ENCODE results near the gene CDC25A. TPM values are rescaled to one million over a fixed set of nuclear protein-coding genes. Genes with fewer than 3 reads are reported as not detected.

The CDC25A gene
- total RNA-seq = under 1 TPM; 0.52 to 0.57 TPM
- polyA plus RNA-seq = 1 to 10 TPM in 1 of 2 donors, under 1 TPM in 1; 0.08 to 1.8 TPM
- long read RNA-seq, donor 1 = 0 reads
- long read RNA-seq, donor 2 = 0 reads

DNA sequence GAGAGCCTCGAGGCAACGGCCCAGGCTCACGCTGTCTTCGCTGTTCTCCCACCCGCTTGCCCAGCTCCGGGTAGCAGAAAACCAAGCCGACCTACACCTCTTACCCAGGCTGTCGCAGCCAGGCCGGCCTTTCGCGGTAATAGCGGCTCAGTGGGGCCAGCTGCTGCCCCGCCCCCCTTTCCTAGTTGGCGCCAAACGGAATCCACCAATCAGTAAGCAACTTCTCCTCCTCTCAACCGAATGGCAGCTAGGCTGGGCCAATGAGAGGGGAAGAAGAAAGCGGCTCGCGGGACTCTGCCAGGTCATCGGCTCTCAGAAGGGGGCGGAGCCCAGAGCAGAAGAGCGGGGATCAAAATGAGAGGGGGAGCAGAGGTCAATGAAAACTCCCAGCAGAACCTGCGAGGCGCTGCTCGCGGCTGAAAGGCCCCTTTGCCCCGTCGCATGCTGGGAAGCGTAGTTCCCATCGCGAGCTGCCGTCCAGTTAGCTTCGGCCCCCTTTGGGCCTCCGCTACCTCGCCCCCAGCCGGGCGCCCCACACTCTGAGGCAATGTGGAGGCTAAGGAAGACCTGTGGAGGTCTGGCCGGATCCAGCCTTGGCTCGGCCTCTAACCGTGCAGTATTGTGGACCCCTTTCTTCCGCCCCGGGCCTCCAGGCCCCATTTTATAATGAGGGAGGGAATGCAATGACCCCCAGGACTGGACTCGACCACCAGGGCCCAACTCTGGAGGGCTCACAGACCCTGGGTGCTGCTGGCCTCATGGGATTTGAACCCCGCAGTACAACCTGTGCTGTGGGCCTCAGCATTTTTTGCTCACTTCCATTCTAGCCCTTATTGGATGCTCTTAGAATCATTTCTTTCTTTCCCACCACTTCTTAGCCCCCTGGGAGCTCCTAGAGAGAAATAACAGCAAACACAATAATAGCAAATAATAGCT is at the start of gene CDC25A:
CDC25A (minus strand) TSS at position 152 of the 936 bp plus-strand sequence. CDS start 470 bp downstream, outside the sequence.
- no peaks in the 10 kb centered on the region for H3K4me1 ChIP-seq (ENCODE audit: control insufficient read depth in 1 of 2, insufficient read depth in 2 of 2, low read length in 2 of 2)
- DNase-seq = peak; percentile 96 to 98
- peak within 1 kb of the TSS; percentile 7 to 45 for H3K4me3 ChIP-seq (ENCODE audit: low read length in 2 of 2)
- intact Hi-C loops (cut with DNase I) = no loop called here
- 7% methylated on average over 44 of the region's 44 CpGs for WGBS, 2 donors
- no peaks in the 10 kb centered on the region for H3K27me3 ChIP-seq (ENCODE audit: control insufficient read depth in 1 of 2, insufficient read depth in 2 of 2, low read length in 1 of 2)
- no peaks in the 10 kb centered on the region for H3K36me3 ChIP-seq (ENCODE audit: control insufficient read depth in 1 of 2, insufficient read depth in 2 of 2, low read length in 1 of 2)
- no peaks in the 10 kb centered on the region for H3K9me3 ChIP-seq (ENCODE audit: control insufficient read depth, low read length)
- peak within 1 kb of the TSS in 1 of 2 donors; percentile 31 for H3K27ac ChIP-seq (ENCODE audit: low read depth in 1 of 2, low read length in 2 of 2)
- peak; percentile 98 for ATAC-seq (ENCODE audit: low FRiP score)

DNA sequence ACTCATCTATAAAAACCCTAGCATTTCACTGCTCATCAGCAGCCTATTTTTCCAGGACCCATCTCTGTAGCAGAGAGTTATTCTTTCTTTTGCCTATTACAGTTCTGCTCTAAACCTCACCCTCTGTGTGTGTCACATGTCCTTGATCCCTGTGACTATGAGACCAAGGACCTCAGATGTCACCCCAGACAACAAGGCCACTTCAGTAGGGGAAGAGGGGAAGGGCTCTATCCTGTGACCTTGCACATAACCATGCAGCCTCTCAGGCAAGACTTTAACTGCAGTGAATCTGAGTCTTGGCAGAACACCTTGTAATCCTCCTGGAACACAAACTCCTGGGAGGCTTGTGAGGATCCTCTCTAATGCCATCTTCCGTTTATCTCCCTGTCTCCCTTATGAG is 48.3 kb upstream of the CDC25A start:
- no peaks in the 10 kb centered on the region for H3K9me3 ChIP-seq (ENCODE audit: control insufficient read depth, low read length)
- WGBS, 2 donors = 82 to 84% methylated on average over 1 of the region's 1 CpG
- no peak for ATAC-seq (ENCODE audit: low FRiP score)
- H3K27me3 ChIP-seq (ENCODE audit: control insufficient read depth in 1 of 2, insufficient read depth in 2 of 2, low read length in 1 of 2) = no peaks in the 10 kb centered on the region
- DNase-seq = no peak
- intact Hi-C loops (cut with DNase I) = no loop called here
- no peak overlapping the region for H3K4me3 ChIP-seq (ENCODE audit: low read length in 2 of 2)
- no peak overlapping the region for H3K27ac ChIP-seq (ENCODE audit: low read depth in 1 of 2, low read length in 2 of 2)
- H3K36me3 ChIP-seq (ENCODE audit: control insufficient read depth in 1 of 2, insufficient read depth in 2 of 2, low read length in 1 of 2) = no peaks in the 10 kb centered on the region
- no peaks in the 10 kb centered on the region for H3K4me1 ChIP-seq (ENCODE audit: control insufficient read depth in 1 of 2, insufficient read depth in 2 of 2, low read length in 2 of 2)

DNA sequence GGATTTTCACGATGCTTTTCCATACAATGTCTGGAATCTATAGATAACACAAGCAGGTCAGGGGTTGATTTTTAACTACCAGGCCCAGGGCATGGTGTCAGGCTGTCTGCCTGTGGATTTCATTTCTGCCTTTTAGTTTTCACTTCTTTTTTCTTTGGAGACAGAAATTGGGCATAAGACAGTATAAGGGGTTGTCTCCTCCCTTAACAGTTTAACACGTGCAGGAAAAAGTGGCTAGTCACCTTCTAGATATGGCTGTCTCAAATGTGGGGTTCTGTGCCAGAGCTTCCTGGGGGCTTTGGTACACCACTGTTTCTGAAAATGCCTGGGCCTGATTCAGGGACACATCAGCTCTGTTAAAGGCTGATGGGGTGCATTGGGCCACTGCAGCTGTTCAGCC is 45.3 kb upstream of the CDC25A start:
- Histone ChIP-seq H3K4me3 (ENCODE audit: low read length in 2 of 2) (no peak overlapping the region), H3K9me3 (ENCODE audit: control insufficient read depth, low read length) (no peaks in the 10 kb centered on the region), H3K4me1 (ENCODE audit: control insufficient read depth in 1 of 2, insufficient read depth in 2 of 2, low read length in 2 of 2) (no peaks in the 10 kb centered on the region), H3K27me3 (ENCODE audit: control insufficient read depth in 1 of 2, insufficient read depth in 2 of 2, low read length in 1 of 2) (no peaks in the 10 kb centered on the region), H3K27ac (ENCODE audit: low read depth in 1 of 2, low read length in 2 of 2) (no peak overlapping the region), H3K36me3 (ENCODE audit: control insufficient read depth in 1 of 2, insufficient read depth in 2 of 2, low read length in 1 of 2) (no peaks in the 10 kb centered on the region)
- intact Hi-C loops (cut with DNase I) = no loop called here
- WGBS, 2 donors = 88 to 90% methylated on average over 2 of the region's 2 CpGs
- DNase-seq (no peak), ATAC-seq (ENCODE audit: low FRiP score) (no peak)

GRCh38 chr3:48232734-48233133 is 44.5 kb upstream of the CDC25A start:
- no peak overlapping the region for H3K4me3 ChIP-seq (ENCODE audit: low read length in 2 of 2)
- WGBS, 2 donors = 32 to 37% methylated on average over 6 of the region's 6 CpGs
- H3K36me3 ChIP-seq (ENCODE audit: control insufficient read depth in 1 of 2, insufficient read depth in 2 of 2, low read length in 1 of 2) = no peaks in the 10 kb centered on the region
- H3K27me3 ChIP-seq (ENCODE audit: control insufficient read depth in 1 of 2, insufficient read depth in 2 of 2, low read length in 1 of 2) = no peaks in the 10 kb centered on the region
- H3K4me1 ChIP-seq (ENCODE audit: control insufficient read depth in 1 of 2, insufficient read depth in 2 of 2, low read length in 2 of 2) = no peaks in the 10 kb centered on the region
- intact Hi-C loops (cut with DNase I) = no loop called here
- peak; percentile 75 to 88 for DNase-seq
- no peak overlapping the region for H3K27ac ChIP-seq (ENCODE audit: low read depth in 1 of 2, low read length in 2 of 2)
- peak; percentile 83 for ATAC-seq (ENCODE audit: low FRiP score)
- no peaks in the 10 kb centered on the region for H3K9me3 ChIP-seq (ENCODE audit: control insufficient read depth, low read length)

DNA sequence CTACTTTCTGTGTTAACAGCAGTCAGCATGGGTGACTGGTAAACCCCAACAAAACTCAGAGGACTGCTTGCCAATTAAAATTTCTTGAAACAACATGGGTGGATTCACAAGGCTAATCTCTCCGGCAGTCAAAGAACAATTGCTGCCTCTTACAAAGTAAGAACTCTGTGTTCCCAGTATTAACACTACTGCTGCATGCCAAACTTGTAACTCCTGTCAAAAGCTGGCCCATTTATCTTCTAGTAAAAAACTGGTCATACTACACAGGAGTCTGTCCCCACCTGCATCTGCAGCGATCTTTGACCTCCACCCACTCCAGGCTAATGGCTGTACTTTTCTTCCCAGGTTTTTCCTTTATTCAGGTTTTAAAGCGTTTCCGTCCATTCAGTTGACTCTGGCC is 44.0 kb upstream of the CDC25A start:
- Histone ChIP-seq H3K9me3 (ENCODE audit: control insufficient read depth, low read length) (no peaks in the 10 kb centered on the region), H3K27me3 (ENCODE audit: control insufficient read depth in 1 of 2, insufficient read depth in 2 of 2, low read length in 1 of 2) (no peaks in the 10 kb centered on the region), H3K36me3 (ENCODE audit: control insufficient read depth in 1 of 2, insufficient read depth in 2 of 2, low read length in 1 of 2) (no peaks in the 10 kb centered on the region), H3K27ac (ENCODE audit: low read depth in 1 of 2, low read length in 2 of 2) (no peak overlapping the region), H3K4me1 (ENCODE audit: control insufficient read depth in 1 of 2, insufficient read depth in 2 of 2, low read length in 2 of 2) (no peaks in the 10 kb centered on the region), H3K4me3 (ENCODE audit: low read length in 2 of 2) (no peak overlapping the region)
- 23 to 28% methylated on average over 4 of the region's 4 CpGs for WGBS, 2 donors
- DNase-seq (no peak), ATAC-seq (ENCODE audit: low FRiP score) (peak; percentile 62)
- intact Hi-C loops (cut with DNase I) = no loop called here

DNA sequence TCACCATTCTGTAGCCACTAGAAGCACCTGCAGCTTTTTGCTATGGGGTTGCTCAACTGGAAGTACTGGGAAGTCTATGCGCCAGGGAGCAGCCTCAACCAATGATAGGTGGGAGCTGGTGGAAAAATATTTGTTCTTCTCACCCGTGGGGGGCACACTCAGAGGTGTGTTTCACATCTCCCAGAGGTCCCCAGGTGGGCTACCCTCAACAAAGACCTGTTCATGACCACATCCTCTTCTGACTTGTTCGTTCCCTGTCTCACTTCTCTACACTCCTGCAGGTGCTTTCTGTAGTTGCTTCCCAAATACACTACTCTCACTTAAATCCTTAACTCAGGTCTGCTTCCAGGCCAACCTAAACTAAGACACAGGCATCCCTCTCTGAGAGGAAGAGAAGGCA is 38.7 kb upstream of the CDC25A start:
- no peak for DNase-seq
- Histone ChIP-seq H3K4me3 (ENCODE audit: low read length in 2 of 2) (no peak overlapping the region), H3K4me1 (ENCODE audit: control insufficient read depth in 1 of 2, insufficient read depth in 2 of 2, low read length in 2 of 2) (no peaks in the 10 kb centered on the region), H3K9me3 (ENCODE audit: control insufficient read depth, low read length) (no peaks in the 10 kb centered on the region), H3K27ac (ENCODE audit: low read depth in 1 of 2, low read length in 2 of 2) (no peak overlapping the region), H3K36me3 (ENCODE audit: control insufficient read depth in 1 of 2, insufficient read depth in 2 of 2, low read length in 1 of 2) (no peaks in the 10 kb centered on the region), H3K27me3 (ENCODE audit: control insufficient read depth in 1 of 2, insufficient read depth in 2 of 2, low read length in 1 of 2) (no peaks in the 10 kb centered on the region)
- WGBS, 2 donors = 42 to 55% methylated on average over 3 of the region's 3 CpGs
- ATAC-seq (ENCODE audit: low FRiP score) = no peak
- intact Hi-C loops (cut with DNase I) = no loop called here

GRCh38 chr3:48225587-48225986 is 37.4 kb upstream of the CDC25A start:
- intact Hi-C loops (cut with DNase I) = no loop called here
- H3K4me1 ChIP-seq (ENCODE audit: control insufficient read depth in 1 of 2, insufficient read depth in 2 of 2, low read length in 2 of 2) = no peaks in the 10 kb centered on the region
- H3K27me3 ChIP-seq (ENCODE audit: control insufficient read depth in 1 of 2, insufficient read depth in 2 of 2, low read length in 1 of 2) = no peaks in the 10 kb centered on the region
- H3K4me3 ChIP-seq (ENCODE audit: low read length in 2 of 2) = no peak overlapping the region
- H3K36me3 ChIP-seq (ENCODE audit: control insufficient read depth in 1 of 2, insufficient read depth in 2 of 2, low read length in 1 of 2) = no peaks in the 10 kb centered on the region
- H3K27ac ChIP-seq (ENCODE audit: low read depth in 1 of 2, low read length in 2 of 2) = no peak overlapping the region
- 87 to 90% methylated on average over 3 of the region's 3 CpGs for WGBS, 2 donors
- no peak for DNase-seq
- no peaks in the 10 kb centered on the region for H3K9me3 ChIP-seq (ENCODE audit: control insufficient read depth, low read length)
- no peak for ATAC-seq (ENCODE audit: low FRiP score)

DNA sequence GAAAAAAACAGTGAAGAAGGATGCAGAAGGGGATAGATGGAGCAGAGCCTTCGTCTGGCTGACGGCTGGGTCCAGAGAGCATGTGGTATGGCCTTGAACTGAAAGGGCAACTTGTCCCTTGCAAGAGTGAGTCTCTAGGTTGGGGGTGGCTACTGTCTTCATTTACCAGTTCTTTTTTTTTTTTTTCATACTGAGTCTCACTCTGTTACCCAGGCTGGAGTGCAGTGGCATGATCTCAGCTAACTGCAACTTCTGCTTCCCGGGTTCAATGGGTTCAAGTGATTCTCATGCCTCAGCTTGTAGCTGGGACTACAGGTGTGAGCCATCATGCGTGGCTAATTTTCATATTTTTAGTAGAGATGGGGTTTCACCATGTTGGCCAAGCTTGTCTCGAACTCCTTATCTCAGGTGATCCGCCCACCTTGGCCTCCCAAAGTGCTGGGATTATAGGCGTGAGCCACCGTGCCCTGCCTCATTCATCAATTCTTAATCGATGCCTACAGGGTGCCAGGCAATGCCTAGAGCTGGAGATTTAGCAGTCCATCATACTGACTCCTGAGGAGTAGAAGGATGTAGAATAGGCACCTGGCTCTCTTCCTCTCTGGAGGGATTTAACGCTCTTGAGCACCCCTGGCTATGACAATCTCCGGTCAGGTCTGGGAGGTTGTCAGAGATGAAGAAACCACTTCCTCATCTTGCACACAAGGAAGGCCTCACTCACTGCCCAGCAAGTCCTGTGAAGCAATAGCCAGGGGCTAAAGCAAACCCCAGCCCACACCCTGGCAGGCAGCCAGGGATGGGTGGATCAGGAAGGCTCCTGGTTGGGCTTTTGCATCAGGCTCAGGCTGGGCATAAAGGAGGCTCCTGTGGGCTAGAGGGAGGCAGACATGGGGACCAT is 34.6 kb upstream of the CDC25A start, which contains the start of gene CAMP:
CAMP (plus strand) TSS at position 880 of the 898 bp plus-strand sequence; CDS start at position 897, 17 bp downstream.
- DNase-seq = peak; percentile 86 to 90
- intact Hi-C loops (cut with DNase I) = no loop called here
- no peak within 1 kb of the TSS for H3K4me3 ChIP-seq (ENCODE audit: low read length in 2 of 2)
- no peaks in the 10 kb centered on the region for H3K27me3 ChIP-seq (ENCODE audit: control insufficient read depth in 1 of 2, insufficient read depth in 2 of 2, low read length in 1 of 2)
- peak; percentile 19 for ATAC-seq (ENCODE audit: low FRiP score)
- H3K36me3 ChIP-seq (ENCODE audit: control insufficient read depth in 1 of 2, insufficient read depth in 2 of 2, low read length in 1 of 2) = no peaks in the 10 kb centered on the region
- no peaks in the 10 kb centered on the region for H3K9me3 ChIP-seq (ENCODE audit: control insufficient read depth, low read length)
- WGBS, 2 donors = 93 to 95% methylated on average over 11 of the region's 11 CpGs
- H3K4me1 ChIP-seq (ENCODE audit: control insufficient read depth in 1 of 2, insufficient read depth in 2 of 2, low read length in 2 of 2) = no peaks in the 10 kb centered on the region
- H3K27ac ChIP-seq (ENCODE audit: low read depth in 1 of 2, low read length in 2 of 2) = no peak within 1 kb of the TSS
